Vagina (tissue), 2 donors: ENCODE data around the gene LYPD3.

Source experiments
- CTCF ChIP-seq, 3 experiments: fragments of 450-650 bp in 2 of 3; fragments of 200-600 bp in 1 of 3; sonication (generic) in 1 of 3; IDR thresholded peaks; one replicate each; pipeline ENCODE4 v1.5.1; 2017 to 2019; ENCODE audit warnings: antibody characterized with exemption in 3 of 3, mild to moderate bottlenecking in 2 of 3, moderate library complexity in 2 of 3
- POLR2A ChIP-seq, 2 donors: fragments of 450-650 bp; IDR thresholded peaks; one replicate each; pipeline ENCODE4 v1.6.1; 2017; ENCODE audit warnings: antibody characterized with exemption in 2 of 2, mild to moderate bottlenecking in 2 of 2, moderate library complexity in 2 of 2

GRCh38 chr19:43425567-43426392, 39.6 kb downstream of the LYPD3 start:
- peak in 1 of 3 experiments; percentile 20 for TF ChIP-seq CTCF (IDR thresholded peaks at IDR 0.05)
- no peak for TF ChIP-seq POLR2A (IDR thresholded peaks at IDR 0.05)
